ENCODE data around the gene MCL1. TPM values are rescaled to one million over a fixed set of nuclear protein-coding genes. Genes with fewer than 3 reads are reported as not detected.
A peak's percentile ranks its signal among the peaks of the same experiment; 100 is the strongest.

The MCL1 gene
- total RNA-seq = 1,000 to 10,000 TPM in 1 of 3 donors, 100 to 1,000 TPM in 2; 929 to 1,396 (median 938) TPM
- 714 TPM for total RNA-seq (2013)

GRCh38 chr1:150579110-150579944, at the start of gene MCL1:
MCL1 (minus strand) TSS chr1:150579610; CDS start chr1:150579530, 80 bp downstream.
- H3K27me3 ChIP-seq (ENCODE audit: control insufficient read depth, insufficient read depth, low read length) = no peaks in the 10 kb centered on the region
- Mint-ChIP-seq H3K9me3 (no peaks in the 10 kb centered on the region), H3K36me3 (peaks cover 33% of the 10 kb centered on the region), H3K27me3 (ENCODE audit: low read depth in 2 of 2) (no peaks in the 10 kb centered on the region), H3K4me3 (peak within 1 kb of the TSS; percentile 100), H3K4me1 (peaks cover 56 to 58% of the 10 kb centered on the region in 2 donors), H3K27ac (peak within 1 kb of the TSS; percentile 96 to 99)
- ATAC-seq = peak; percentile 80 to 95 (median 83)
- peak within 1 kb of the TSS; percentile 79 for H3K4me3 ChIP-seq (ENCODE audit: low read length)
- WGBS (ENCODE audit: insufficient coverage) = under 1% methylated on average over 90 of the region's 94 CpGs
- peak within 1 kb of the TSS; percentile 100 for H3K27ac ChIP-seq (ENCODE audit: low read length)
- no peaks in the 10 kb centered on the region for H3K9me3 ChIP-seq (ENCODE audit: control insufficient read depth, insufficient read depth, low read length)
- TF ChIP-seq CTCF (IDR thresholded peaks at IDR 0.05) = no peak
- intact Hi-C loops (cut with micrococcal nuclease) = loop anchor here (1.0 to 2.0 kb wide), 3 partner anchors 16 to 49 kb away; partner anchors contain the start of gene ENSA
- peak; percentile 88 to 93 for DNase-seq
- H3K36me3 ChIP-seq (ENCODE audit: control insufficient read depth, insufficient read depth, low read length) = peaks cover 44% of the 10 kb centered on the region
- H3K4me1 ChIP-seq (ENCODE audit: control insufficient read depth, insufficient read depth, low read length) = peaks cover 16% of the 10 kb centered on the region

GRCh38 chr1:150628766-150629114, 49.3 kb upstream of the MCL1 start:
- no peaks in the 10 kb centered on the region for H3K27me3 ChIP-seq (ENCODE audit: control insufficient read depth, insufficient read depth, low read length)
- WGBS (ENCODE audit: insufficient coverage) = 0% methylated on average over 9 of the region's 9 CpGs
- ATAC-seq = no peak
- peaks cover 18% of the 10 kb centered on the region for H3K4me1 ChIP-seq (ENCODE audit: control insufficient read depth, insufficient read depth, low read length)
- H3K27ac ChIP-seq (ENCODE audit: low read length) = peak overlapping the region; percentile 99
- H3K4me3 Mint-ChIP-seq = no peak overlapping the region
- H3K36me3 Mint-ChIP-seq = peaks cover 20% of the 10 kb centered on the region
- intact Hi-C loops (cut with micrococcal nuclease) = loop anchor here (1.0 to 10.0 kb wide), 5 partner anchors 17 to 374 kb away; partner anchors contain the start of genes CA14, FALEC and MCL1
- H3K4me1 Mint-ChIP-seq = peaks cover 6 to 9% of the 10 kb centered on the region in 2 donors
- H3K9me3 Mint-ChIP-seq = no peaks in the 10 kb centered on the region
- H3K36me3 ChIP-seq (ENCODE audit: control insufficient read depth, insufficient read depth, low read length) = peaks cover 35% of the 10 kb centered on the region
- DNase-seq = no peak
- H3K4me3 ChIP-seq (ENCODE audit: low read length) = peak overlapping the region; percentile 62
- no peak overlapping the region for H3K27ac Mint-ChIP-seq
- H3K27me3 Mint-ChIP-seq (ENCODE audit: low read depth in 2 of 2) = no peaks in the 10 kb centered on the region
- no peak for TF ChIP-seq CTCF (IDR thresholded peaks at IDR 0.05)
- no peaks in the 10 kb centered on the region for H3K9me3 ChIP-seq (ENCODE audit: control insufficient read depth, insufficient read depth, low read length)

- Histone ChIP-seq H3K4me1 (ENCODE audit: control insufficient read depth, insufficient read depth, low read length) (peaks cover 18% of the 10 kb centered on the region), H3K36me3 (ENCODE audit: control insufficient read depth, insufficient read depth, low read length) (peaks cover 43% of the 10 kb centered on the region), H3K9me3 (ENCODE audit: control insufficient read depth, insufficient read depth, low read length) (no peaks in the 10 kb centered on the region), H3K4me3 (ENCODE audit: low read length) (no peak overlapping the region), H3K27ac (ENCODE audit: low read length) (peak overlapping the region; percentile 99), H3K27me3 (ENCODE audit: control insufficient read depth, insufficient read depth, low read length) (no peaks in the 10 kb centered on the region)
- intact Hi-C loops (cut with micrococcal nuclease) = loop anchor here (2.0 to 10.0 kb wide), 3 partner anchors 49 to 373 kb away; partner anchors contain the start of genes CA14 and MCL1
- WGBS (ENCODE audit: insufficient coverage) = 61% methylated on average over 3 of the region's 5 CpGs
- H3K36me3 Mint-ChIP-seq = peaks cover 26% of the 10 kb centered on the region
- peaks cover 9 to 10% of the 10 kb centered on the region in 2 donors for H3K4me1 Mint-ChIP-seq
- no peak for TF ChIP-seq CTCF (IDR thresholded peaks at IDR 0.05)
- no peak overlapping the region for H3K27ac Mint-ChIP-seq
- no peaks in the 10 kb centered on the region for H3K27me3 Mint-ChIP-seq (ENCODE audit: low read depth in 2 of 2)
- H3K4me3 Mint-ChIP-seq = peak overlapping the region; percentile 26
- H3K9me3 Mint-ChIP-seq = no peaks in the 10 kb centered on the region
- ATAC-seq (no peak), DNase-seq (peak in 1 of 2 donors; percentile 15)
Observed at GRCh38 chr1:150627826-150628410, 48.5 kb upstream of the MCL1 start.
